Measurements from ENCODE around the gene ARNT2. TPM values are rescaled to one million over a fixed set of nuclear protein-coding genes. Genes with fewer than 3 reads are reported as not detected.

The ARNT2 gene
- total RNA-seq, 1 experiment from 2014 or later: 16.8 TPM

DNA sequence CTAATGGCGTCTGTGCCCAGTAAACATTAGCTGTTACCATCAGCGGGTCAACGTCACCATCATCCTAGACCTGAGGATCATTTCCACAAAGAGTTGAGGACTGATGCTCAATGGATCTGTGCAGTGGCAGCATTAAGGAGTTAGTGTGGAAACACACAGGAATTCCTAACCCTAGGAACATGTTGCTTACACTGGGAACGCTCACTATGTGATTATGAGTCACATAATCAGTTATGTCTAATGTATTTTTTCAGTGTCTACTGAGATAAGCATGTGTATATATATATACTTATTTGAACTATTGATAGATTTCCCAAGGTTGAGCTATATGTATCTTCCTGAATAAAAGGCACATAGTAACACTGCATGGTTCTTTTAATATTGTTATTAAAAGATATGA lies 19.0 kb downstream of the ARNT2 start:
- no peak overlapping the region for H3K4me3 ChIP-seq (ENCODE audit: low read depth in 2 of 2, low read length in 2 of 2)
- H3K27ac ChIP-seq (ENCODE audit: low read length): peak overlapping the region; percentile 48; the same call in 1 of the 2 replicates
- peaks cover 25% of the 10 kb centered on the region for H3K4me1 ChIP-seq (ENCODE audit: control insufficient read depth, insufficient read depth, low read length)
- no peaks in the 10 kb centered on the region for H3K27me3 ChIP-seq (ENCODE audit: control insufficient read depth, insufficient read depth, low read length)
- peak; percentile 38; the same call in 1 of the 2 replicates for ATAC-seq
- BruUV-seq (replicated peaks): no TSS peak
- TF ChIP-seq REST (IDR thresholded peaks at IDR 0.05; ENCODE audit: insufficient read depth in 1 of 2, low read depth in 2 of 2, low read length in 1 of 2): no peak
- no peak for TF ChIP-seq POLR2AphosphoS5 (IDR thresholded peaks at IDR 0.05; ENCODE audit: low read depth, low read length)
- TF ChIP-seq, protein P1, sequence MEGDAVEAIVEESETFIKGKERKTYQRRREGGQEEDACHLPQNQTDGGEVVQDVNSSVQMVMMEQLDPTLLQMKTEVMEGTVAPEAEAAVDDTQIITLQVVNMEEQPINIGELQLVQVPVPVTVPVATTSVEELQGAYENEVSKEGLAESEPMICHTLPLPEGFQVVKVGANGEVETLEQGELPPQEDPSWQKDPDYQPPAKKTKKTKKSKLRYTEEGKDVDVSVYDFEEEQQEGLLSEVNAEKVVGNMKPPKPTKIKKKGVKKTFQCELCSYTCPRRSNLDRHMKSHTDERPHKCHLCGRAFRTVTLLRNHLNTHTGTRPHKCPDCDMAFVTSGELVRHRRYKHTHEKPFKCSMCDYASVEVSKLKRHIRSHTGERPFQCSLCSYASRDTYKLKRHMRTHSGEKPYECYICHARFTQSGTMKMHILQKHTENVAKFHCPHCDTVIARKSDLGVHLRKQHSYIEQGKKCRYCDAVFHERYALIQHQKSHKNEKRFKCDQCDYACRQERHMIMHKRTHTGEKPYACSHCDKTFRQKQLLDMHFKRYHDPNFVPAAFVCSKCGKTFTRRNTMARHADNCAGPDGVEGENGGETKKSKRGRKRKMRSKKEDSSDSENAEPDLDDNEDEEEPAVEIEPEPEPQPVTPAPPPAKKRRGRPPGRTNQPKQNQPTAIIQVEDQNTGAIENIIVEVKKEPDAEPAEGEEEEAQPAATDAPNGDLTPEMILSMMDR (IDR thresholded peaks at IDR 0.05): no peak
- no peak for TF ChIP-seq SIN3A (IDR thresholded peaks at IDR 0.05; ENCODE audit: borderline replicate concordance, insufficient read depth, low read depth, low read length)
- no peak for TF ChIP-seq TCF7L2 (IDR thresholded peaks at IDR 0.05; ENCODE audit: low read depth, low read length)
- H3K36me3 ChIP-seq (ENCODE audit: control insufficient read depth, insufficient read depth, low read length): no peaks in the 10 kb centered on the region
- DNase-seq (ENCODE audit: low read depth, low spot score): no peak
- H3K9me3 ChIP-seq (ENCODE audit: control insufficient read depth, insufficient read depth, low read depth, low read length): no peaks in the 10 kb centered on the region
- in situ Hi-C loops (cut with HindIII; ENCODE audit: low pct_unique_long_range_greater_than_20kb, low sequenced_read_pairs): no loop called here
- intact Hi-C loops (cut with micrococcal nuclease; ENCODE audit: unreplicated experiment): no loop called here
- POLR2A ChIA-PET: interaction anchor here (0.7 kb wide), 1 partner anchor 31 kb away, joined by 3 read pairs; no protein-coding TSS in a partner anchor
- CTCF ChIA-PET: interaction anchor here (0.6 kb wide), 1 partner anchor 421 kb away, joined by 5 read pairs; no protein-coding TSS in a partner anchor

DNA sequence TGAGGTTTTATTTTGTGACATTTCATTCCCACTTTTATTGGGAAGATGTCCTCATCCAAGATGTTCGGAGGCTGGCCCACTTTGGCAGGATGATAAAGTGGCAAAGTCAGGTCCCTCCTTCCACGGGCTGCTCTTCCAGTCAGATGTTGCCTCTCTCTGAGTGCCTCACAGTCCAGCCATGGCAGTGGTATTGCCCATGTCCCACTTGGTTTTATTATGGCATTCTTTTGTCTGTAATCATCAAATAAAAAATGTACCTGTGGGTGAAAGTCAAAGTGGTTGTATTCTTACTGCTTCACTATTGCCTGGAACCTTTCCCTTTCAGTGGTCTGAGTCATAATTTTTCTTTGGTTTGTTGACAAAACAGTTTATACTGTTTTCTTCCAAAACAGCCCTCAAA lies 20.2 kb downstream of the ARNT2 start:
- peaks cover 21% of the 10 kb centered on the region for H3K4me1 ChIP-seq (ENCODE audit: control insufficient read depth, insufficient read depth, low read length)
- no peaks in the 10 kb centered on the region for H3K27me3 ChIP-seq (ENCODE audit: control insufficient read depth, insufficient read depth, low read length)
- in situ Hi-C loops (cut with HindIII; ENCODE audit: low pct_unique_long_range_greater_than_20kb, low sequenced_read_pairs): no loop called here
- ChIA-PET POLR2A (no interaction called here), CTCF (no interaction called here)
- no peak for DNase-seq (ENCODE audit: low read depth, low spot score)
- no TSS peak for BruUV-seq (replicated peaks)
- ATAC-seq: peak; percentile 76
- H3K27ac ChIP-seq (ENCODE audit: low read length): peak overlapping the region; percentile 48; the same call in 1 of the 2 replicates
- no peak overlapping the region for H3K4me3 ChIP-seq (ENCODE audit: low read depth in 2 of 2, low read length in 2 of 2)
- intact Hi-C loops (cut with micrococcal nuclease; ENCODE audit: unreplicated experiment): no loop called here
- TF ChIP-seq POLR2AphosphoS5 (IDR thresholded peaks at IDR 0.05; ENCODE audit: low read depth, low read length) (no peak), SIN3A (IDR thresholded peaks at IDR 0.05; ENCODE audit: borderline replicate concordance, insufficient read depth, low read depth, low read length) (no peak), TCF7L2 (IDR thresholded peaks at IDR 0.05; ENCODE audit: low read depth, low read length) (no peak)
- TF ChIP-seq, protein P1 (IDR thresholded peaks at IDR 0.05): no peak
- no peaks in the 10 kb centered on the region for H3K36me3 ChIP-seq (ENCODE audit: control insufficient read depth, insufficient read depth, low read length)
- no peaks in the 10 kb centered on the region for H3K9me3 ChIP-seq (ENCODE audit: control insufficient read depth, insufficient read depth, low read depth, low read length)
